IPS-20b (cell line): ENCODE results near the gene DUSP21.
"Not testable (repeated sequence)": the region's sequence is repeated elsewhere in the genome, so short reads cannot be mapped to it uniquely, and the experiment has no call there.

Experiments used
- H3K27ac ChIP-seq: one replicate; pipeline ENCODE4 v1.5.1; 2013; ENCODE audit warnings: low read length
- H3K27me3 ChIP-seq: 2 replicates; pipeline ENCODE4 v1.6.1; 2013; ENCODE audit warnings: mild to moderate bottlenecking, low read length, inconsistent platforms; ENCODE audit not compliant: insufficient read depth
- H3K36me3 ChIP-seq: 2 replicates; pipeline ENCODE4 v1.6.1; 2013; ENCODE audit warnings: low read depth, mild to moderate bottlenecking, inconsistent platforms, low read length, moderate library complexity; ENCODE audit not compliant: insufficient read depth
- H3K4me1 ChIP-seq: 2 replicates; pipeline ENCODE4 v1.6.1; 2013; ENCODE audit warnings: mild to moderate bottlenecking, control low read depth, inconsistent platforms, low read length, moderate library complexity; ENCODE audit not compliant: insufficient read depth
- H3K4me3 ChIP-seq: 2 replicates; pipeline ENCODE4 v1.5.1; 2013; ENCODE audit warnings: mild to moderate bottlenecking, low read length, inconsistent platforms
- H3K9ac ChIP-seq: 2 replicates; pipeline ENCODE4 v1.6.1; 2013; ENCODE audit warnings: low read depth, mild to moderate bottlenecking, inconsistent platforms, low read length, moderate library complexity
- H3K9me3 ChIP-seq: 2 replicates; pipeline ENCODE4 v1.6.1; 2013; ENCODE audit warnings: mild to moderate bottlenecking, low read depth, low read length, inconsistent platforms; ENCODE audit not compliant: insufficient read depth

Gene DUSP21

DNA sequence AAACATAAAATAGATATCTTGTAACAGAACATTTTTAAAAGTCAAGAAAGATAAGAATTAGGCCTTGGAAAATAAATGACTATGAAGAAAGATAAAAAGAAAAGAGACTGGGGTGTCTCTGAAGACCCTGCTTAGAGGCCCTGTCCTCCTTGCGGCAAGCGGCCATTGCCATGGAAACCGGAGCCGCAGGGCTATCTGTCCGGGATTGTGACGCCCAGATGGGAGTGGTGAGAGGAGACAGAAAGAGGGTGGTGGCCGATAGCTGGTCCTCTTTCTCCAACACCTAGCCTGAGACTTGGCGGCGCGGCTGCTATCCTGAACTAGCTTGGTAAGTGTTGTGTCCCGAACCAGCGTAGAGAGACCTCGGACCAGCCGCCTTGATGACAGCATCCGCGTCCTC is at the start of gene DUSP21:
DUSP21 (plus strand) TSS at position 269 of the 400 bp plus-strand sequence; CDS start at position 381, 112 bp downstream.
- Histone ChIP-seq H3K4me3 (no peak within 1 kb of the TSS), H3K36me3 (no peaks in the 10 kb centered on the region), H3K9me3 (no peaks in the 10 kb centered on the region), H3K4me1 (no peaks in the 10 kb centered on the region), H3K27ac (no peak within 1 kb of the TSS), H3K9ac (no peak within 1 kb of the TSS), H3K27me3 (no peaks in the 10 kb centered on the region)

DNA sequence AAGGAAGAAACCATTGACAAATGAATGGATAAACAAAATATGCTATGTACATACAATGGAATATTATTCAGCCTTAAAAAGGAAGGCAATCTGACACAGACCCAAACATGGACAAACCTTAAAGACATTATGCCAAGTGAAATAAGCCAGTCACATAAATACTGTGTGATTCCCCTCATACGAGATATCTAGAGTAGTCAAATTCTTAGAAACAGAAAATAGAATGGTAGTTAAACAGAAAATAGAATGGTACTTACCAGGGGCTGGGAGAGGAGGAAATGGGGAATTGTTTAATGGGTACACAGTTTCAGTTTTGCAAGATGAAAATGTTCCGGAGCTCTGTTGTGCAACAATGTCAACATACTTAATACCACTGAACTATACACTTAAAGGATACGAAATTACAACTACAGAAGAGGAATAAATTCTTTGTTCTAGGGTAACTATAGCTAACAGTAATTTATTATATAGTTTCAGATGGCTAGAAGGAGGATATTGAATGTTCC is 47.8 kb upstream of the DUSP21 start:
- Histone ChIP-seq H3K4me1 (no peaks in the 10 kb centered on the region), H3K27me3 (no peaks in the 10 kb centered on the region), H3K9ac (no peak overlapping the region), H3K4me3 (no peak overlapping the region), H3K27ac (no peak overlapping the region), H3K36me3 (no peaks in the 10 kb centered on the region), H3K9me3 (no peaks in the 10 kb centered on the region)

DNA sequence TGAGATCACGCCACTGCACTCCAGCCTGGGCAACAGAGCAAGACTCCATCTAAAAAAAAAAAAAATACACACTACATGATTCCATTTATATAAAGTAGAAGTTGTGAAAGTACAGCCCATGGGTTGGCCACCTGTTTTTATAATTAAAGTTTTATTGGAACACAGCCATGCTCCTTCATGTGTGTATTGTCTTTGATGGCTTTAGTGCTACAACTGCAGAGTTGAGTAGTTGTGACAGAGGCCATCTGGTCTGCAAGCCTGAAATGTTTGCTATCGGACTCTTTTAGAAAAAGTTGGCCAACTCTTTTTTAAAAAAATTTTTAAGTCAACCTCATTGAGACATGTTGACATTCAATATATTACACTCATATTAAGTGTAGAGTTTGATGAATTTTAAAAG is 41.2 kb upstream of the DUSP21 start:
- H3K4me1 ChIP-seq = no peaks in the 10 kb centered on the region
- H3K27me3 ChIP-seq = no peaks in the 10 kb centered on the region
- H3K27ac ChIP-seq = no peak overlapping the region
- no peak overlapping the region for H3K4me3 ChIP-seq
- no peak overlapping the region for H3K9ac ChIP-seq
- H3K9me3 ChIP-seq = no peaks in the 10 kb centered on the region
- H3K36me3 ChIP-seq = no peaks in the 10 kb centered on the region

DNA sequence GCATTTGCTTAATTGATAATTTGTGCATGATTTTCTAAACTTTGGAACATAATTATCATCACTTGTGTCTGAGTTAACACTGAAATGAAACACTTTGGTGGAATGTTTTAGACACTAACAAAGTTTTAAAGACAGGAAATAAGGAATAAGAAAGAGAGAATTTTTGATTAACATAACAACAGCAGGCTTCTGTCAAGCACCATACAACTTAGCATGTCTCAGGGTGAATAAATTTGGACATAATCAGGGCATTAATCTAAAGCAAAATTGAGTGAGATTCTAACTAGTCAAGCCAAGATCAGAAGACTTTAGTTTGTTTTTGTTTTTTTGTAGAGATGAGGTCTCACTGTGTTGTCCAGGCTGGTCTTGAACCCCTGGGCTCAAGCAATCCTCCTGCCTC is 28.1 kb upstream of the DUSP21 start:
- no peak overlapping the region for H3K4me3 ChIP-seq
- H3K36me3 ChIP-seq = no peaks in the 10 kb centered on the region
- no peak overlapping the region for H3K27ac ChIP-seq
- H3K27me3 ChIP-seq = no peaks in the 10 kb centered on the region
- H3K9ac ChIP-seq = no peak overlapping the region
- H3K9me3 ChIP-seq = no peaks in the 10 kb centered on the region
- H3K4me1 ChIP-seq = no peaks in the 10 kb centered on the region

DNA sequence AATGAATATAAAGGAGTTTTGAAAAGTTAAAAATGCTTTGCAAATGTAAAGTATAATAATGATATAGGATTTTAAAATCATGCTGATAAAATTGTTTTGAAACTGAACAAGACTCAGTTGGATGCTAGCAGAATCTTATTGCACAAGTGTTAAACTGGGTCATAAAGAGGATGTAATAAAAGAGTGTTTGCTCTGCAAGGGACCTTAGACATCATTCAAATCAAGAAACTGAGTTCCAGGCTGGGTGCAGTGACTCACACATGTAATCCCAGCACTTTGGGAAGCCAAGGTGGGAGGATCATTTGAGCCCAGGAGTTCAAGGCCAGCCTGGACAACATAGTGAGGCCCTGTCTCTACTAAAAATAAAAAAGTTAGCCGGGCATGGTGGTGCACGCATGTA is 27.5 kb upstream of the DUSP21 start:
- H3K4me1 ChIP-seq = no peaks in the 10 kb centered on the region
- H3K9ac ChIP-seq = no peak overlapping the region
- no peak overlapping the region for H3K27ac ChIP-seq
- no peaks in the 10 kb centered on the region for H3K9me3 ChIP-seq
- H3K4me3 ChIP-seq = no peak overlapping the region
- no peaks in the 10 kb centered on the region for H3K27me3 ChIP-seq
- no peaks in the 10 kb centered on the region for H3K36me3 ChIP-seq

DNA sequence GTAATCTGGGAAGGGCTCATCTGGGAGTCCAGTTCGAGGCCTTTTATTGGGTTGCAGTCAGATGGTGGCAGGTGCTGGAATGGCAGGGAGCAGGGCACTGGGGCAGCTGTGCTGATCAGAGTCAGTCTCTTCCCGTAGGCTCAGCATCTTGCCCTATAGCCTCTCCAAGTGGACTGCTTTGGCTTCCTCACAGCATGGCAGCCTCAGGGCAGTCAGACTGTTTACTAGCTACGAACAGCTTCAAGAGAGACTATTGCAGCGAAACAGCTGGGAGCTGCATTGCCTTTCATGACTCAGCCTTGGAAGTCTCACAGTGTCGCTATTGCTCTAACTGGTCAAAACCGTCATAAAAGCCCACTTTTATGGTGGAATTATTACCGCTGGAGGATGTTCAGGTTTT is 26.8 kb upstream of the DUSP21 start:
- no peaks in the 10 kb centered on the region for H3K4me1 ChIP-seq

DNA sequence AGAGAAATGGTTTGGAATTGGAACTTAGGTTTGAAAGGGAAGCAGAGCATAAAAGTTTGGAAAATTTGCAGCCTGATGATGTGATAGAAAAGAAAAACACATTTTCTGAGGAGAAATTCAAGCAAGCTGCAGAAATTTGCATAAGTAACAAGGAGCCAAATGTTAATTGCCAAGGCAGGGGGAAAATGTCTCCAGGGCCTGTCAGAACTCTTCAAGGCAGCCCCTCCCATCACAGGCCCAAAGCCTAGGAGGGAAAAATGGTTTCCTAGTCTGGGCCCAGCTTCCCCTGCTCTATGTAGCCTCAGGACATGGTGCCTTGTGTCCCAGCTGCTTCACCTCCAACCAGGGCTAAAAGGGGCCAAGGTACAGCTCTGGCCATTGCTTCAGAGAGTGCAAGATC is 21.2 kb upstream of the DUSP21 start:
- H3K4me3 ChIP-seq = no peak overlapping the region
- no peaks in the 10 kb centered on the region for H3K4me1 ChIP-seq
- no peak overlapping the region for H3K27ac ChIP-seq
- no peaks in the 10 kb centered on the region for H3K27me3 ChIP-seq
- no peaks in the 10 kb centered on the region for H3K36me3 ChIP-seq
- H3K9me3 ChIP-seq = no peaks in the 10 kb centered on the region
- no peak overlapping the region for H3K9ac ChIP-seq

More for the DNA sequence above, 26.8 kb upstream of the DUSP21 start:
- no peaks in the 10 kb centered on the region for H3K27me3 ChIP-seq
- H3K27ac ChIP-seq = no peak overlapping the region
- H3K4me3 ChIP-seq = no peak overlapping the region
- H3K9ac ChIP-seq = no peak overlapping the region
- no peaks in the 10 kb centered on the region for H3K36me3 ChIP-seq
- H3K9me3 ChIP-seq = no peaks in the 10 kb centered on the region

DNA sequence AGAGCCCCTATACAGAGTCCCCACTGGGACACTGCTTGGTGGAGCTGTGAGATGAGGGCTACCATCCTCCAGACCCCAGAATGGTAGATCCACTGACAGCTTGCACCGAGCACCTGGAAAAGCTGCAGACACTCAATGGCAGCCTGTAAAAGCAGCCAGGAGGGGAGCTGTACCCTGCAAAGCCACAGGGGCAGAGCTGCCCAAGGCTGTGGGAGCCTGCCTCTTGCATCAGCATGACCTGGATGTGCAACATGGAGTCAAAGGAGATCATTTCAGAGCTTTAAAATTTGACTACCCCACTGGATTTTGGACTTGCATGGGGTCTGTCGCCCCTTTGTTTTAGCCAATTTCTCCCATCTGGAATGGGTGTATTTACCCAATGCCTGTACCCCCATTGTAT is 20.6 kb upstream of the DUSP21 start:
- H3K9ac ChIP-seq, H3K9me3 ChIP-seq, H3K36me3 ChIP-seq, H3K4me1 ChIP-seq, H3K27ac ChIP-seq, H3K4me3 ChIP-seq, H3K27me3 ChIP-seq: not testable (repeated sequence)

DNA sequence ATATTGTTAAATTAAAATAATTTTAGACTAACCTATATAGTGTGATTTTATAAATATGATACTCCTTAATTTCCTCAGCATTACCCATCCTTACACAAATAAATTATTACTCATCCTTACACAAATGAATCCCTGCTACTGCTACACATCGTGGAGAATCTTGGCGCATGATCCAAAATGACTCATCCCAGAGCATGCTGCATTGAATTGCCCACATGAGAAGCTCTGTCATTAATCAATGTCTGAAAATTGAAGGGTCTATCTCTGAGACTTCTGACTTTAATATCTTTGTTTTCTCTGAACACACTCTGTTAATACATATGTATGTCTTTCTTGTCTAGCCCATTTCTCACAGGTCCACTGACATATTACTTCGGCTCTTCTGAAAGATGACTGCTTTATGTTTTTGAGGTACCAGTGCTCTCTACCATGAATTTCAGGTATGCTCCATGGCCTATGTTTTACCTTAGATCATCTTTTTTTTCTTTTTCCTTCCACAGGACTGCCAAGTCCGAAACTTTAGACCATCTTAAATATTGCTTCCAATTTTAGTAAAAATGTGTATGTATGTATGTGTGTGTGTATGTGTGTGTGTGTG is 15.7 kb upstream of the DUSP21 start:
- Histone ChIP-seq H3K9me3 (no peaks in the 10 kb centered on the region), H3K4me1 (no peaks in the 10 kb centered on the region), H3K27ac (no peak overlapping the region), H3K27me3 (no peaks in the 10 kb centered on the region), H3K9ac (no peak overlapping the region), H3K4me3 (no peak overlapping the region), H3K36me3 (no peaks in the 10 kb centered on the region)

DNA sequence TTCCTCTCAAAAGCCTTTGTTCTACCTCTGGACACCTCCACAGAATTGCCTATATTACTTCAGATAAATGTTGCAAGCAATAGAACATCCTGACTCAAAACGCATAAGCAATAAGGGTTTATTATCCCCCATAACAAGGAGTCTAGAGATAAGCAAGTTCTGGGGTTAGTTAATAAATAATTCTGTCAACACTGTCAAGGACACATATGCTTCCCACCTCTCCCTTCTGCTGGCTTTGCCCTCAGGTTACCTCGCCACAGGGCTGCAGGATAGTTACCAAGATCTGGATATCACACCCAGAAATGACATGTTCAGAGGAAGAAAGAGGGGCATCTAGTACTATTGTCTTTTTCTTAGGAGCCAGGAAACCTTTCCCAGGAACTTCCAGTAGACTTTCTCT is 14.0 kb upstream of the DUSP21 start:
- Histone ChIP-seq H3K4me1 (no peaks in the 10 kb centered on the region), H3K36me3 (no peaks in the 10 kb centered on the region), H3K4me3 (no peak overlapping the region), H3K9me3 (no peaks in the 10 kb centered on the region), H3K9ac (no peak overlapping the region), H3K27me3 (no peaks in the 10 kb centered on the region), H3K27ac (no peak overlapping the region)

DNA sequence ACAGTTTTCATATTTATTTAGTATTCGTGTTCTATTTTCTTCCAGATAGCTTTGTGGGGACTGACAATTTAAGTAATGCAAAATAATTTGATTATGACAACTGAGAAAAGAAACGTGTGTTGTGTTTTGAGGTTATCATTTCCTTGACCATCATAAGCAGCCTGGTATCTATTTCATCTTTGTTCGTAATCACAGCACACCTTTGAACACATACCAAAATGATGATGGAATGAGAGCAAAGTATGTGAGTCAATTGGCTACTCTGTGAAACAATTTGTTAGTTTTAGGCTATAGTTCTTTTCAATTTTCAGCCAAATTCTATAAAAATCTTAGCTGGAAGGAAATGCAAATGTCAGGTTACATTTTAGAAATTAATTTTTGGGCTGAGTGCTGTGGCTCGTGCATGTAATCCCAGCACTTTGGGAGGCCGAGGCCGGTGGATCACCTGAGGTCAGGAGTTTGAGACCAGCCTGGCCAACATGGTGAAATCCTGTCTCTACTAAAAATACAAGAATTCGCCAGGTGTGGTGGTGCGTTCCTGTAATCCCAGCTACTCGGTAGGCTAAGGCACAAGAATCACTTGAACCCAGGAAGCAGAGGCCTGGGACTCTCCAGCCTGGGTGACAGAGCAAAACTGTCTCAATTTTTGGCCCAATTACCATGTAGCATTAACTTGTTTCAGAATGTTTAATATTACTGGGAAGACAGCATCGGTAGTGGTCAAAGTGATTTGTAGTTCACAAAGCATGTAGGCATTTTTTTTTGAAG is 1.1 kb upstream of the DUSP21 start:
- Histone ChIP-seq H3K36me3 (no peaks in the 10 kb centered on the region), H3K27ac (no peak overlapping the region), H3K9me3 (no peaks in the 10 kb centered on the region), H3K27me3 (no peaks in the 10 kb centered on the region), H3K4me1 (no peaks in the 10 kb centered on the region), H3K9ac (no peak overlapping the region), H3K4me3 (no peak overlapping the region)

DNA sequence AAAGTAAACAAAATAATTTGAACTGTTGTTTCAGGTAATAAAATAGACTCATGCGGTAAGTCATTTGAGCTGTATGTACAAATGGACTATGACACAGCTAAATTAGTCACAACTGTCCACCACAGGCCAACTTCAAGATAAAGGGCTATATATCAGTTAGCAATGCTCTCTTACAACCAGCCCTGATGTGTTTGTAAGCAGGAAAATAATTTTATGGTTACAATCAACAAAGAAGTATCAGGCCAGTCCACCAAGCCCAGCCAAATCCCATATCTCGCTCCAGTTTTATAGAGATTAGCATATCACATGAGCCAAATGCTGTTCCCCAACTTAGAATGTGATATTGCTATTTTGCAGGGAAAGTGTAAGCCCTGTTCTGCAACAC is 511 bp upstream of the DUSP21 start:
- H3K9me3 ChIP-seq = no peaks in the 10 kb centered on the region
- H3K27me3 ChIP-seq = no peaks in the 10 kb centered on the region
- H3K4me1 ChIP-seq = no peaks in the 10 kb centered on the region
- H3K27ac ChIP-seq = no peak overlapping the region
- no peak overlapping the region for H3K9ac ChIP-seq
- no peaks in the 10 kb centered on the region for H3K36me3 ChIP-seq
- no peak overlapping the region for H3K4me3 ChIP-seq
